WTC11 (cell line): ENCODE results near the gene GAB4. TPM values are rescaled to one million over a fixed set of nuclear protein-coding genes. Genes with fewer than 3 reads are reported as not detected.
"Not testable (repeated sequence)": the region's sequence is repeated elsewhere in the genome, so short reads cannot be mapped to it uniquely, and the experiment has no call there.

Source experiments
- ATAC-seq: fragments of 200-7000 bp; cut with Tn5 transposase; 2 replicates; pipeline ENCODE4 v1.10.0; 2021; ENCODE audit warnings: mild to moderate bottlenecking, moderate library complexity
- CTCF ChIA-PET: fragments of 300-600 bp; sonication (Branson Sonifier 250); formaldehyde crosslinking; loops from one replicate; lab custom pipeline; 2021; ENCODE audit warnings: antibody characterized with exemption; lab: Charles Lee
- POLR2A ChIA-PET: fragments of 350-600 bp; sonication (Branson Sonifier 250); formaldehyde crosslinking; loops from one replicate; lab custom pipeline; 2021; ENCODE audit warnings: antibody characterized with exemption; lab: Charles Lee
- DNase-seq: peaks from one replicate; pipeline ENCODE4 v3.0.0; 2021; ENCODE audit warnings: low spot score
- H3K27ac Mint-ChIP-seq: 2 replicates; pipeline ENCODE4 v1.8.0; 2021; ENCODE audit warnings: mixed read lengths
- H3K27me3 Mint-ChIP-seq: 2 replicates; pipeline ENCODE4 v1.8.0; 2021; ENCODE audit warnings: low read depth, mild to moderate bottlenecking, moderate library complexity, mixed read lengths
- H3K36me3 Mint-ChIP-seq: 2 replicates; pipeline ENCODE4 v1.8.0; 2021; ENCODE audit warnings: mixed read lengths
- H3K4me1 Mint-ChIP-seq: 2 replicates; pipeline ENCODE4 v1.8.0; 2022; ENCODE audit warnings: mixed read lengths
- H3K4me3 Mint-ChIP-seq: 2 replicates; pipeline ENCODE4 v1.8.0; 2021; ENCODE audit warnings: mild to moderate bottlenecking, moderate library complexity, mixed read lengths
- H3K9me3 Mint-ChIP-seq: 2 replicates; pipeline ENCODE4 v1.8.0; 2021; ENCODE audit warnings: mixed read lengths
- GABPB1 ChIP-seq: sonication (generic); formaldehyde crosslinking; IDR thresholded peaks from 2 replicates; pipeline ENCODE4 v1.8.1; 2023; ENCODE audit warnings: mild to moderate bottlenecking, missing genetic modification reagents
- MXD4 ChIP-seq: fragments of 250-450 bp; sonication (Bioruptor Pico); IDR thresholded peaks from 2 replicates; pipeline ENCODE4 v1.8.0; 2021; ENCODE audit warnings: mild to moderate bottlenecking, moderate library complexity, borderline replicate concordance
- NFYB ChIP-seq: sonication (generic); formaldehyde crosslinking; conservative IDR thresholded peaks from 2 replicates; pipeline ENCODE4 v1.8.0; 2022; ENCODE audit warnings: low read depth, missing genetic modification reagents
- SP1 ChIP-seq: sonication (generic); formaldehyde crosslinking; conservative IDR thresholded peaks from 2 replicates; pipeline ENCODE4 v1.8.1; 2022; ENCODE audit warnings: missing genetic modification reagents
- ZBTB21 ChIP-seq: sonication (generic); formaldehyde crosslinking; IDR thresholded peaks from 2 replicates; pipeline ENCODE4 v1.8.1; 2023; ENCODE audit warnings: mild to moderate bottlenecking, missing genetic modification reagents, borderline replicate concordance
- ZNF121 ChIP-seq: sonication (generic); formaldehyde crosslinking; IDR thresholded peaks from 2 replicates; pipeline ENCODE4 v1.8.0; 2023; ENCODE audit warnings: missing genetic modification reagents
- total RNA-seq: library from RNA; stranded (reverse); gene quantifications from 3 replicates; pipeline ENCODE4 v1.2.3, GENCODE V29; 2021
- TF ChIP-seq, protein P1 (sequence below): sonication (generic); formaldehyde crosslinking; IDR thresholded peaks from 2 replicates; pipeline ENCODE4 v1.8.1; 2023; ENCODE audit warnings: mild to moderate bottlenecking, missing genetic modification reagents, moderate library complexity
- TF ChIP-seq, protein P2 (sequence below): sonication (generic); formaldehyde crosslinking; conservative IDR thresholded peaks from 2 replicates; pipeline ENCODE4 v1.8.1; 2022; ENCODE audit warnings: mild to moderate bottlenecking, missing genetic modification reagents
- TF ChIP-seq, protein P3 (sequence below): sonication (generic); formaldehyde crosslinking; IDR thresholded peaks from 2 replicates; pipeline ENCODE4 v1.8.0; 2022; ENCODE audit warnings: mild to moderate bottlenecking, missing genetic modification reagents
- TF ChIP-seq, protein P4 (sequence below): sonication (generic); formaldehyde crosslinking; IDR thresholded peaks from 2 replicates; pipeline ENCODE4 v1.8.1; 2022; ENCODE audit warnings: missing genetic modification reagents, borderline replicate concordance
- TF ChIP-seq, protein P5 (sequence below): fragments of 250-450 bp; sonication (Bioruptor Pico); IDR thresholded peaks from 2 replicates; pipeline ENCODE4 v2.1.2; 2022; ENCODE audit warnings: mild to moderate bottlenecking, moderate library complexity
- TF ChIP-seq, protein P6 (sequence below): sonication (generic); formaldehyde crosslinking; IDR thresholded peaks from 2 replicates; pipeline ENCODE4 v1.8.1; 2022; ENCODE audit warnings: low read depth, missing genetic modification reagents, borderline replicate concordance

GAB4 gene
- total RNA-seq, 1 experiment from 2014 or later: 0.09 TPM

DNA sequence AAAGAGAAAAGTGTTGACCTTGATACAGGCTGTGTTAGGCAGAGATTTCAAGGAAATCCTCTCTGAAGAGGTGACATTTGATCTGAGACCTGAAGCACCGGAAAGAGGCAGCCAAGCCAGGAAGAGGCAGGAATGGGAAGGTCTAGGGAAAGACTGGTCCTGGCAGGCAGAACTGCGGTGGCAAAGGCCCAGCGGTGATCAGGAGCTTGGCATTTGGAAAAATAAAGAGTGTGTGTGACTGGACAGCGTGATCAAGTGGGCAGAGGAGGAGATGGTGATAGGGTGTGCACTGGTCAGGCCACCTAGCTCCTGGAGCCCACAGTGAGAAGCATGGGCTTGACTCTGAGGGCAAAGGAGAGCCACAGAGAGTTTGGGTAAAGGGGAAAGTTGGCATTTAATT is 27.2 kb upstream of the GAB4 start:
- no peak overlapping the region for H3K27ac Mint-ChIP-seq
- ChIA-PET CTCF (interaction anchor here (1.0 kb wide), 1 partner anchor 23 kb away, joined by 3 read pairs; no protein-coding TSS in a partner anchor), POLR2A (no interaction called here)
- DNase-seq: no peak
- H3K9me3 Mint-ChIP-seq: peaks cover 38% of the 10 kb centered on the region
- H3K36me3 Mint-ChIP-seq: peaks cover 13% of the 10 kb centered on the region; the same call in 1 of the 2 replicates
- H3K27me3 Mint-ChIP-seq: peaks cover 30% of the 10 kb centered on the region
- H3K4me3 Mint-ChIP-seq: no peak overlapping the region
- TF ChIP-seq, protein P1, sequence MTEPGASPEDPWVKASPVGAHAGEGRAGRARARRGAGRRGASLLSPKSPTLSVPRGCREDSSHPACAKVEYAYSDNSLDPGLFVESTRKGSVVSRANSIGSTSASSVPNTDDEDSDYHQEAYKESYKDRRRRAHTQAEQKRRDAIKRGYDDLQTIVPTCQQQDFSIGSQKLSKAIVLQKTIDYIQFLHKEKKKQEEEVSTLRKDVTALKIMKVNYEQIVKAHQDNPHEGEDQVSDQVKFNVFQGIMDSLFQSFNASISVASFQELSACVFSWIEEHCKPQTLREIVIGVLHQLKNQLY (CRISPR knock-in tag): no peak
- TF ChIP-seq MXD4 (no peak), ZNF121 (CRISPR knock-in tag) (no peak), NFYB (no peak)
- no peaks in the 10 kb centered on the region for H3K4me1 Mint-ChIP-seq
- no peak for ATAC-seq

DNA sequence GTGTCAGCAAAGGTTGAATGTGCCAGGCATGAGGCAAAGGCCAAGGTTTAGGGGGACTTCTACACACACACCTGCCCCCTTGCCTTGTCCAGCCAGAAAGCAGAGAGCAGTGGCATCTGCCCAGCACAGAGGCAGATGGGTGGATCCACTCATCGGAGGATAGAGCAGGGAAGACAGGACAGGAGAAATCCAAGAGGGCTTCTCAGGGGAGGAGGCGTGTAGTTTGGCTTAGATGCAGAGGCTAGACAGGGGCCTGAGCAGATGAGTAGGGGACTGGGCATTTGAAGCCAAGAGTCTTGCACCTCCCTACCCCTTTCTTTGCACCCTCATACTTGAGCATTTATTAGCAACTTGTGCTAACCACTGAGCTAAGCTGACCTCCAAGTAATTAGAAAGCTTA is 26.5 kb upstream of the GAB4 start:
- CTCF ChIA-PET, H3K27ac Mint-ChIP-seq, H3K4me1 Mint-ChIP-seq, POLR2A ChIA-PET, ATAC-seq, DNase-seq, H3K4me3 Mint-ChIP-seq: not testable (repeated sequence)
- Mint-ChIP-seq H3K9me3 (peaks cover 34% of the 10 kb centered on the region), H3K36me3 (peaks cover 13% of the 10 kb centered on the region; the same call in 1 of the 2 replicates), H3K27me3 (peaks cover 30% of the 10 kb centered on the region)

DNA sequence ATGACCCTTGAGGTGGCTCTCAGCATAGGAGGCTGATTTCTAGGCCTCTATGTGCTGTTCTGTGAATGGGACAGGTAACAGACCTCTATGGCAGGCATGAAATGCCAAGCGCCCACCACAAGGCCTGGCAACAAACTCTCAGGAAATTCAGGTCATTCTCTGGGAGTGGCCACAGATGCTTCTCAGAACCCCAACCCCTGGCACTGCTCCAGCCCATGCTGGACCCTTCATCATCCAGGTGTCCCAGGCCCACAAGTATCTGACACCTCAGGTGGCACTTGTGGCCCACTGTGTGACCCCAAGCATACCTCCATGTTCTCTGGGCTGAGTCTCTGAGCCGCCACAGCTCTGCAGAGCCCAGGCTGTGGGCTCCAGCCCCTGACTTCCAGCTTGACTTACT is 24.3 kb upstream of the GAB4 start:
- Mint-ChIP-seq H3K27me3 (peaks cover 24% of the 10 kb centered on the region), H3K9me3 (peaks cover 39% of the 10 kb centered on the region)
- DNase-seq, H3K4me1 Mint-ChIP-seq, H3K27ac Mint-ChIP-seq, ATAC-seq, POLR2A ChIA-PET, CTCF ChIA-PET, H3K36me3 Mint-ChIP-seq, H3K4me3 Mint-ChIP-seq: not testable (repeated sequence)

DNA sequence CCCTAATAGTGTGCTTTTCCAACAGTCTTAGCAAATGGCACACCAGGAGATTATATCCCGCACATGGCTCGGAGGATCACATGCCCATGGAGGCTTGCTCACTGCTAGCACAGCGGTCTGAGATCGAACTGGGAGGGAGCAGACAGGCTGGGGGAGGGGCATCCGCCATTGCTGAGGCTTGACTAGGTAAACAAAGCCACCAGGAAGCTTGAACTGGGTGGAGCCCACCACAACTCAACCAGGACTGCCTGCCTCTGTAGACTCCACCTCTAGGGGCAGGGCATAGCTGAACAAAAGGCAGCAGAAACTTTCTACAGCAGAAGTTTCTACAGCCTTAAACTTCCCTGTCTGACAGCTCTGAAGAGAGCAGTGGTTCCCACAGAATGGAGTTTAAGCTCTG is 16.4 kb upstream of the GAB4 start:
- peaks cover 75% of the 10 kb centered on the region for H3K9me3 Mint-ChIP-seq
- peaks cover 21% of the 10 kb centered on the region for H3K27me3 Mint-ChIP-seq
- H3K4me3 Mint-ChIP-seq, ATAC-seq, H3K4me1 Mint-ChIP-seq, POLR2A ChIA-PET, DNase-seq, H3K27ac Mint-ChIP-seq, CTCF ChIA-PET: not testable (repeated sequence)
- peaks cover 18% of the 10 kb centered on the region for H3K36me3 Mint-ChIP-seq

DNA sequence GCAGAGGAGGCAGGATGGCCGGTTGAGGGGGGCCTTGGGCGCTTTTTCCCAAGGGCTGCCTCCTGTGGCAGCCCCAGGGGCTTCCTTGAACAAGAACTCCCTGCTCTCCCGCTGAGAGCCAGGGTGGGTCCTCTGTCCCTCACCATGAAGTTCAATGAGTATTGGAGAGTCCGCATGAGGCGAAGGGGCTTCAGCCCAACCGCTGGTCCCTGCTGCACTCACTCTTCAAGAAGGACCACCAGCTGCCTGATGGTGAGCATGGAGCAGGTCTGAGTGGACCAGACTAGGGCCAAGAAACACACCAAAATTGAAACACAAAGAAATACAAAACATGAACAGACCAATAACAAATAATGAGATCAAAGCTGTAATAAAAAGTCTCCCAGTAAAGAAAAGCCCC is 7.5 kb upstream of the GAB4 start:
- H3K4me3 Mint-ChIP-seq, POLR2A ChIA-PET, ATAC-seq, H3K36me3 Mint-ChIP-seq, H3K4me1 Mint-ChIP-seq, CTCF ChIA-PET, DNase-seq, H3K27ac Mint-ChIP-seq: not testable (repeated sequence)
- Mint-ChIP-seq H3K9me3 (peaks cover 48% of the 10 kb centered on the region), H3K27me3 (peaks cover 18% of the 10 kb centered on the region)

DNA sequence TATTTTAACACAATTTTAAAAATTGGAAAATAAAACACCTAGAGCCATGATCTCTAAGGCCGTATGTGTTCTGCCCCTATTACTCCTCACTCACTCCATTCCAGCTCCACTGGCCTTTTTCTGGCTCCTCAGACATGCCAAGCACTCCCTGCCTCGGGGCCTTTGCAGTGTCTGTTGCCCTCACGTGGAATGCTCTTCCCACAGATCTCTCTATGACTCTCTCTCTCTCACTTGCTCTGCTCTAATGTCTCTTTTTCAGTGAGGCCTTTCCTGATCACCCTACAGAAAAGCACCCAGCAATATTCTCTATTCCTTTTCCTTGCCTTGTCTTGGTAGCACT is 6.0 kb upstream of the GAB4 start:
- POLR2A ChIA-PET: not testable (repeated sequence)
- peaks cover 50% of the 10 kb centered on the region for H3K9me3 Mint-ChIP-seq

DNA sequence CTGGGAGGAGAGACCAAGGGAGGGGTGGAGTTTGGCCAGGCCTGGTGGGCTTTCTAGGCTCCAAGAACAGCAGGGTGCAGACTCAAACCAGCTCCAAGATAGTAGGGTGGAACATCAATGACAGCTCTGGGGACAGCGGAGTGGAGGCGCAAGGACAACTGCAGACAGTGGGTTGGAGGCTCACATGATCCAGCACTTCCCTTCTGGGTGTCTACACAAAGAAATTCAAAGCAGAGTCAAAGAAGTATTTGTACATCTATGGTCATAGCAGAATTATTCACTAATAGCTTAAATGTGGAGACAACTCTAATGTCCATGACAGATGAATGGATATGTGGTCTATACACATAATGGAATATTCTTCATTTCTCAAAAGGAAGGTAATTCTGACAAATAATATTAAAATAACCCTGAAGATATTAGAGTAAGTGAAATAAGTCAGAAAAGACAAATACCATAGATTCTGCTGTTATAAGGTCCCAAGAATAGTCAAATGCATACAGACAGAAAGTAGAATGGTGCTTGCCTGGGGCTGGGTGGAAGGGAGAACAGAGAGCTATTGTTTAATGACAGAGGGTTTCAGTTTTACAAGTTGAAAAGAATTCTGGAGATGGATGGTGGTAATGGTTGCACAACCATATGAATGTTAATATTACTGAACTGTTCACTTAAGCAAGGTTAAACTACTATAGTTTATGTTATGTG is 5.5 kb upstream of the GAB4 start:
- Mint-ChIP-seq H3K27me3 (peaks cover 30% of the 10 kb centered on the region), H3K4me3 (no peak overlapping the region), H3K27ac (no peak overlapping the region), H3K9me3 (peaks cover 53% of the 10 kb centered on the region), H3K36me3 (peaks cover 18% of the 10 kb centered on the region), H3K4me1 (no peaks in the 10 kb centered on the region)
- ATAC-seq: no peak
- CTCF ChIA-PET: interaction anchor here (1.6 kb wide), 1 partner anchor 45 kb away, joined by 4 read pairs; no protein-coding TSS in a partner anchor
- DNase-seq: no peak
- POLR2A ChIA-PET: no interaction called here
- TF ChIP-seq ZBTB21: no peak
- TF ChIP-seq, protein P2, sequence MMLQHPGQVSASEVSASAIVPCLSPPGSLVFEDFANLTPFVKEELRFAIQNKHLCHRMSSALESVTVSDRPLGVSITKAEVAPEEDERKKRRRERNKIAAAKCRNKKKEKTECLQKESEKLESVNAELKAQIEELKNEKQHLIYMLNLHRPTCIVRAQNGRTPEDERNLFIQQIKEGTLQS: no peak
- TF ChIP-seq, protein P3, sequence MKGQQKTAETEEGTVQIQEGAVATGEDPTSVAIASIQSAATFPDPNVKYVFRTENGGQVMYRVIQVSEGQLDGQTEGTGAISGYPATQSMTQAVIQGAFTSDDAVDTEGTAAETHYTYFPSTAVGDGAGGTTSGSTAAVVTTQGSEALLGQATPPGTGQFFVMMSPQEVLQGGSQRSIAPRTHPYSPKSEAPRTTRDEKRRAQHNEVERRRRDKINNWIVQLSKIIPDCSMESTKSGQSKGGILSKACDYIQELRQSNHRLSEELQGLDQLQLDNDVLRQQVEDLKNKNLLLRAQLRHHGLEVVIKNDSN (CRISPR knock-in tag): no peak
- no peak for TF ChIP-seq NFYB
- TF ChIP-seq, protein P4, sequence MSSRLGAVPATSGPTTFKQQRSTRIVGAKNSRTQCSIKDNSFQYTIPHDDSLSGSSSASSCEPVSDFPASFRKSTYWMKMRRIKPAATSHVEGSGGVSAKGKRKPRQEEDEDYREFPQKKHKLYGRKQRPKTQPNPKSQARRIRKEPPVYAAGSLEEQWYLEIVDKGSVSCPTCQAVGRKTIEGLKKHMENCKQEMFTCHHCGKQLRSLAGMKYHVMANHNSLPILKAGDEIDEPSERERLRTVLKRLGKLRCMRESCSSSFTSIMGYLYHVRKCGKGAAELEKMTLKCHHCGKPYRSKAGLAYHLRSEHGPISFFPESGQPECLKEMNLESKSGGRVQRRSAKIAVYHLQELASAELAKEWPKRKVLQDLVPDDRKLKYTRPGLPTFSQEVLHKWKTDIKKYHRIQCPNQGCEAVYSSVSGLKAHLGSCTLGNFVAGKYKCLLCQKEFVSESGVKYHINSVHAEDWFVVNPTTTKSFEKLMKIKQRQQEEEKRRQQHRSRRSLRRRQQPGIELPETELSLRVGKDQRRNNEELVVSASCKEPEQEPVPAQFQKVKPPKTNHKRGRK (CRISPR knock-in tag): no peak
- no peak for TF ChIP-seq SP1 (CRISPR knock-in tag)
- no peak for TF ChIP-seq GABPB1 (CRISPR knock-in tag)
- TF ChIP-seq, protein P5, sequence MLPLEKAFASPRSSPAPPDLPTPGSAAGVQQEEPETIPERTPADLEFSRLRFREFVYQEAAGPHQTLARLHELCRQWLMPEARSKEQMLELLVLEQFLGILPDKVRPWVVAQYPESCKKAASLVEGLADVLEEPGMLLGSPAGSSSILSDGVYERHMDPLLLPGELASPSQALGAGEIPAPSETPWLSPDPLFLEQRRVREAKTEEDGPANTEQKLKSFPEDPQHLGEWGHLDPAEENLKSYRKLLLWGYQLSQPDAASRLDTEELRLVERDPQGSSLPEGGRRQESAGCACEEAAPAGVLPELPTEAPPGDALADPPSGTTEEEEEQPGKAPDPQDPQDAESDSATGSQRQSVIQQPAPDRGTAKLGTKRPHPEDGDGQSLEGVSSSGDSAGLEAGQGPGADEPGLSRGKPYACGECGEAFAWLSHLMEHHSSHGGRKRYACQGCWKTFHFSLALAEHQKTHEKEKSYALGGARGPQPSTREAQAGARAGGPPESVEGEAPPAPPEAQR (CRISPR knock-in tag): no peak
- TF ChIP-seq, protein P6, sequence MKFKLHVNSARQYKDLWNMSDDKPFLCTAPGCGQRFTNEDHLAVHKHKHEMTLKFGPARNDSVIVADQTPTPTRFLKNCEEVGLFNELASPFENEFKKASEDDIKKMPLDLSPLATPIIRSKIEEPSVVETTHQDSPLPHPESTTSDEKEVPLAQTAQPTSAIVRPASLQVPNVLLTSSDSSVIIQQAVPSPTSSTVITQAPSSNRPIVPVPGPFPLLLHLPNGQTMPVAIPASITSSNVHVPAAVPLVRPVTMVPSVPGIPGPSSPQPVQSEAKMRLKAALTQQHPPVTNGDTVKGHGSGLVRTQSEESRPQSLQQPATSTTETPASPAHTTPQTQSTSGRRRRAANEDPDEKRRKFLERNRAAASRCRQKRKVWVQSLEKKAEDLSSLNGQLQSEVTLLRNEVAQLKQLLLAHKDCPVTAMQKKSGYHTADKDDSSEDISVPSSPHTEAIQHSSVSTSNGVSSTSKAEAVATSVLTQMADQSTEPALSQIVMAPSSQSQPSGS: no peak

More for the DNA sequence above, 6.0 kb upstream of the GAB4 start:
- peaks cover 13% of the 10 kb centered on the region for H3K36me3 Mint-ChIP-seq
- not testable (repeated sequence) for DNase-seq, H3K4me3 Mint-ChIP-seq, ATAC-seq, H3K4me1 Mint-ChIP-seq, H3K27ac Mint-ChIP-seq
- CTCF ChIA-PET: interaction anchor here (1.6 kb wide), 1 partner anchor 44 kb away, joined by 4 read pairs; no protein-coding TSS in a partner anchor
- peaks cover 25% of the 10 kb centered on the region for H3K27me3 Mint-ChIP-seq
